ENCODE measurements around the gene RAB24. TPM values are rescaled to one million over a fixed set of nuclear protein-coding genes. Genes with fewer than 3 reads are reported as not detected.

The RAB24 gene
- total RNA-seq, 1 donor: 14.2 TPM

GRCh38 chr5:177327539-177328522 is 24.3 kb upstream of the RAB24 start:
- peak; percentile 50 for DNase-seq (ENCODE audit: low read depth)
- TF ChIP-seq CTCF (IDR thresholded peaks at IDR 0.05; ENCODE audit: insufficient read depth, low read depth, low read length): no peak
- H3K4me3 ChIP-seq (ENCODE audit: low read depth, low read length): no peak overlapping the region

GRCh38 chr5:177325868-177326381 is 22.4 kb upstream of the RAB24 start:
- H3K4me3 ChIP-seq (ENCODE audit: low read depth, low read length): no peak overlapping the region
- no peak for TF ChIP-seq CTCF (IDR thresholded peaks at IDR 0.05; ENCODE audit: insufficient read depth, low read depth, low read length)
- DNase-seq (ENCODE audit: low read depth): no peak

- no peak overlapping the region for H3K4me3 ChIP-seq (ENCODE audit: low read depth, low read length)
- no peak for TF ChIP-seq CTCF (IDR thresholded peaks at IDR 0.05; ENCODE audit: insufficient read depth, low read depth, low read length)
- no peak for DNase-seq (ENCODE audit: low read depth)
Observed at GRCh38 chr5:177320879-177321278, 17.4 kb upstream of the RAB24 start.

- no peak for DNase-seq (ENCODE audit: low read depth)
- TF ChIP-seq CTCF (IDR thresholded peaks at IDR 0.05; ENCODE audit: insufficient read depth, low read depth, low read length): no peak
- no peak overlapping the region for H3K4me3 ChIP-seq (ENCODE audit: low read depth, low read length)
Observed at GRCh38 chr5:177319913-177320588, 16.5 kb upstream of the RAB24 start.

GRCh38 chr5:177317959-177318377 is 14.4 kb upstream of the RAB24 start:
- no peak overlapping the region for H3K4me3 ChIP-seq (ENCODE audit: low read depth, low read length)
- TF ChIP-seq CTCF (IDR thresholded peaks at IDR 0.05; ENCODE audit: insufficient read depth, low read depth, low read length): peak; percentile 89
- peak; percentile 85 for DNase-seq (ENCODE audit: low read depth)

- no peak for DNase-seq (ENCODE audit: low read depth)
- no peak for TF ChIP-seq CTCF (IDR thresholded peaks at IDR 0.05; ENCODE audit: insufficient read depth, low read depth, low read length)
- no peak overlapping the region for H3K4me3 ChIP-seq (ENCODE audit: low read depth, low read length)
Observed at GRCh38 chr5:177316005-177316404, 12.5 kb upstream of the RAB24 start.
